MCF 10A (cell line): ENCODE data around the gene SGK1. TPM values are rescaled to one million over a fixed set of nuclear protein-coding genes. Genes with fewer than 3 reads are reported as not detected.

ENCODE experiments used
- BruUV-seq: library from RNA; stranded (reverse); fragments of 400-500 nt; replicated peaks from 2 replicates; lab custom pipeline; 2021; lab: Mats Ljungman, UMichigan
- CTCF ChIA-PET: fragments of 300-600 bp; sonication (Branson Sonifier 250); formaldehyde crosslinking; extraction: SDS; loops from one replicate; lab custom pipeline; 2021; ENCODE audit warnings: antibody characterized with exemption, inconsistent platforms; lab: Yijun Ruan, JAX
- POLR2A ChIA-PET: fragments of 300-600, 350-650 bp; sonication (Branson Sonifier 250); formaldehyde crosslinking; extraction: SDS; loops from one replicate; lab custom pipeline; 2020; ENCODE audit warnings: antibody characterized with exemption, inconsistent platforms; lab: Yijun Ruan, JAX
- DNase-seq: peaks from one replicate; pipeline ENCODE4 v3.0.0-alpha.2; 2018; ENCODE audit not compliant: unreplicated experiment
- H3K27ac Mint-ChIP-seq: one replicate; pipeline ENCODE4 v1.8.0; 2022; ENCODE audit warnings: mild to moderate bottlenecking, low read depth, mixed read lengths; ENCODE audit not compliant: unreplicated experiment
- H3K27me3 Mint-ChIP-seq: one replicate; pipeline ENCODE4 v1.8.0; 2022; ENCODE audit warnings: mixed read lengths; ENCODE audit not compliant: insufficient read depth, unreplicated experiment
- H3K36me3 Mint-ChIP-seq: one replicate; pipeline ENCODE4 v1.8.0; 2022; ENCODE audit warnings: mild to moderate bottlenecking, moderate library complexity, mixed read lengths; ENCODE audit not compliant: insufficient read depth, unreplicated experiment
- H3K4me1 Mint-ChIP-seq: one replicate; pipeline ENCODE4 v1.8.0; 2022; ENCODE audit warnings: mixed read lengths; ENCODE audit not compliant: insufficient read depth, unreplicated experiment
- H3K4me3 Mint-ChIP-seq: one replicate; pipeline ENCODE4 v1.8.0; 2022; ENCODE audit warnings: mild to moderate bottlenecking, moderate library complexity, mixed read lengths; ENCODE audit not compliant: unreplicated experiment
- H3K9me3 Mint-ChIP-seq: one replicate; pipeline ENCODE4 v1.8.0; 2022; ENCODE audit warnings: mixed read lengths; ENCODE audit not compliant: unreplicated experiment
- intact Hi-C: fragments of 100-400 bp; cut with micrococcal nuclease; formaldehyde crosslinking; loops from 2 replicates; pipeline ENCODE4 v1.14.1; 2022
- total RNA-seq: library from RNA; stranded (reverse); gene quantifications from 2 replicates; pipeline ENCODE4 v1.2.3, GENCODE V29; 2022
- TF ChIP-seq, protein P1 (sequence below): fragments of 200-600 bp; IDR thresholded peaks from one replicate; pipeline ENCODE4 v1.8.0; 2022; ENCODE audit warnings: antibody characterized with exemption, mild to moderate bottlenecking; ENCODE audit not compliant: unreplicated experiment

SGK1 gene
- total RNA-seq, 1 experiment from 2014 or later: 30.8 TPM

GRCh38 chr6:134352786-134353480 is 35.0 kb upstream of the SGK1 start:
- no peak for DNase-seq
- no peak overlapping the region for H3K27ac Mint-ChIP-seq
- H3K4me3 Mint-ChIP-seq: no peak overlapping the region
- H3K27me3 Mint-ChIP-seq: no peaks in the 10 kb centered on the region
- H3K9me3 Mint-ChIP-seq: peaks cover 5% of the 10 kb centered on the region
- ChIA-PET CTCF (interaction anchor here (0.6 to 0.7 kb wide), 4 partner anchors 11 to 588 kb away, joined by 3 read pairs; no protein-coding TSS in a partner anchor), POLR2A (interaction anchor here (0.6 to 1.2 kb wide), 5 partner anchors 10 to 1565 kb away, joined by 3 to 6 read pairs (median 3); no protein-coding TSS in a partner anchor)
- peaks cover 10% of the 10 kb centered on the region for H3K4me1 Mint-ChIP-seq
- intact Hi-C loops: no loop called here
- no TSS peak for BruUV-seq
- no peaks in the 10 kb centered on the region for H3K36me3 Mint-ChIP-seq
- TF ChIP-seq, protein P1, sequence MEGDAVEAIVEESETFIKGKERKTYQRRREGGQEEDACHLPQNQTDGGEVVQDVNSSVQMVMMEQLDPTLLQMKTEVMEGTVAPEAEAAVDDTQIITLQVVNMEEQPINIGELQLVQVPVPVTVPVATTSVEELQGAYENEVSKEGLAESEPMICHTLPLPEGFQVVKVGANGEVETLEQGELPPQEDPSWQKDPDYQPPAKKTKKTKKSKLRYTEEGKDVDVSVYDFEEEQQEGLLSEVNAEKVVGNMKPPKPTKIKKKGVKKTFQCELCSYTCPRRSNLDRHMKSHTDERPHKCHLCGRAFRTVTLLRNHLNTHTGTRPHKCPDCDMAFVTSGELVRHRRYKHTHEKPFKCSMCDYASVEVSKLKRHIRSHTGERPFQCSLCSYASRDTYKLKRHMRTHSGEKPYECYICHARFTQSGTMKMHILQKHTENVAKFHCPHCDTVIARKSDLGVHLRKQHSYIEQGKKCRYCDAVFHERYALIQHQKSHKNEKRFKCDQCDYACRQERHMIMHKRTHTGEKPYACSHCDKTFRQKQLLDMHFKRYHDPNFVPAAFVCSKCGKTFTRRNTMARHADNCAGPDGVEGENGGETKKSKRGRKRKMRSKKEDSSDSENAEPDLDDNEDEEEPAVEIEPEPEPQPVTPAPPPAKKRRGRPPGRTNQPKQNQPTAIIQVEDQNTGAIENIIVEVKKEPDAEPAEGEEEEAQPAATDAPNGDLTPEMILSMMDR: no peak

DNA sequence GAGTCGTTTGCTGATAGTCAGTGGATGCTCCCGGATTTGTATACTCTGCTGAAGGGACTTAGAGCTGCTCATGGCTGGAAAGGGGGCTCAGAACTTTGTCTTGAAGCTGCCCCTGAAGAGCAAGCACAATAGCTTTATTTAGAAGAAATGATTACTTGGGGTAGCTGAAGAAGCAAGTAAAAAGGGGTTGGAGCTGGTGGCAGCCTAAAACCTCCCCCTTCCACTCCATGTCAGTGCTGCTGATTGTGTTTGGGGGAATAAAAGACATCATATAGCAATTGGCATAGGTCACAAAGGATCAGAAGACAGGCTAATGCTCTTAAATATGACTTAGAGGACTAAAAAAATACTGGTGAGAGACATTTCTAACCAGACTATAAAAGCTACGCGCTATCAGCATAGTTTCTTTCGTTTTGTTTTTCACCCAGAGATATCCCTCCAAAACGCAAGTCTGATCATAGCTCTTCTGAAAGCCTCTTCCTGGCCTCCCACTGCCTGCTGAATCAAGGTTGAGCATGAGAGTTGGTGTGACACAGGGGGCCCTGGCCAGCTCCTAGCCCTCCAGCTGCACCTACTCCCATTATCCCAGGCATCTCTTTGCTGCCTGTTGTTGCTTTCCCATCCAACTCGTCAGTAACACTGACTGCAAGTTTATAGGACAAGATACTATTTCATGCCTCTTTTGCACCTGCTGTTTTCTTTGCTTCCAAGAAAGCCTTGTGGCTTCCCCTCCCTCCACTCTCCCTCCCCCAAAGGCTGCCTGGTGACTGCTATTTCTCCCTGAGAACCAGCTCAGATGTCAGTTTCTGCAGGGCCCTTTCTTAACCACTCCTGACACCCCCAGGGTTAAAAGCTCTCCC is 33.9 kb upstream of the SGK1 start:
- Mint-ChIP-seq H3K4me1 (peaks cover 13% of the 10 kb centered on the region), H3K27me3 (no peaks in the 10 kb centered on the region), H3K4me3 (no peak overlapping the region), H3K9me3 (peaks cover 5% of the 10 kb centered on the region), H3K27ac (no peak overlapping the region), H3K36me3 (no peaks in the 10 kb centered on the region)
- BruUV-seq: no TSS peak
- TF ChIP-seq, protein P1: no peak
- DNase-seq: no peak
- POLR2A ChIA-PET: interaction anchor here (0.7 to 1.6 kb wide), 5 partner anchors 19 to 1564 kb away, joined by 3 read pairs; no protein-coding TSS in a partner anchor
- intact Hi-C loops: no loop called here
- CTCF ChIA-PET: interaction anchor here (0.6 to 1.0 kb wide), 6 partner anchors 8 to 1212 kb away, joined by 3 read pairs; no protein-coding TSS in a partner anchor

GRCh38 chr6:134347885-134348805 is 30.2 kb upstream of the SGK1 start:
- Mint-ChIP-seq H3K27ac (peak overlapping the region; percentile 71), H3K36me3 (no peaks in the 10 kb centered on the region), H3K4me1 (peaks cover 13% of the 10 kb centered on the region), H3K9me3 (no peaks in the 10 kb centered on the region), H3K4me3 (peak overlapping the region; percentile 60), H3K27me3 (no peaks in the 10 kb centered on the region)
- DNase-seq: peak; percentile 89
- TF ChIP-seq, protein P1: no peak
- CTCF ChIA-PET: interaction anchor here (0.6 to 1.6 kb wide), 8 partner anchors 14 to 478 kb away, joined by 3 to 4 read pairs (median 3); no protein-coding TSS in a partner anchor
- BruUV-seq: no TSS peak
- intact Hi-C loops: loop anchor here (1.0 to 5.0 kb wide), 4 partner anchors 73 to 293 kb away; no protein-coding TSS in a partner anchor
- POLR2A ChIA-PET: interaction anchor here (0.8 to 3.5 kb wide), 16 partner anchors 10 to 479 kb away, joined by 3 to 8 read pairs (median 4); no protein-coding TSS in a partner anchor
